NCI-H1092 treated with DMSO at 0.1 percent for 48 hours (cell line): ENCODE measurements around the gene CHD9.
"Not testable (repeated sequence)": the region's sequence is repeated elsewhere in the genome, so short reads cannot be mapped to it uniquely, and the experiment has no call there.

ENCODE experiments used
- DNase-seq: peaks from one replicate; lab custom pipeline; 2025; lab: John Stamatoyannopoulos, UW

CHD9 gene

GRCh38 chr16:53131363-53132071 is 76.7 kb downstream of the CHD9 start:
- peak; percentile 25 for DNase-seq

GRCh38 chr16:53132406-53132805 is 77.6 kb downstream of the CHD9 start:
- no peak for DNase-seq

DNA sequence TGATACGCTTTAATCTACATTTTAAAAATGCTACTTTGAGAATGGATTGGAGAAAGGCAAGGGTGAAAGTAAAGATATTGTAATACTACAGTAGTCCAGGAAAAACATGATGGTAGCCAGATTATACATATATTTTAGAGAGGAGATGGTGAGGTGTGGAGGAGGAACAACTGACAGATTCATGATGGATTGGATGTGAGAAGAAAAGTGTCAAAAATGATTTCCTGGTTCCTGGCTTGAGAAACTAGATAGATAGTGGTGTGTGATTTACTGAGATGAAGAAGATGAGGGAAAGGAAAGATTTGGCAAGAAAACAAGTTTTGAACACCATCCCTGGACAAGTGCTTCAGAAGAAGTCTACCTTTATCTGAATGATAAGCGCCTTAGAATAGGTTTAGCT is 80.5 kb downstream of the CHD9 start:
- DNase-seq = no peak

DNA sequence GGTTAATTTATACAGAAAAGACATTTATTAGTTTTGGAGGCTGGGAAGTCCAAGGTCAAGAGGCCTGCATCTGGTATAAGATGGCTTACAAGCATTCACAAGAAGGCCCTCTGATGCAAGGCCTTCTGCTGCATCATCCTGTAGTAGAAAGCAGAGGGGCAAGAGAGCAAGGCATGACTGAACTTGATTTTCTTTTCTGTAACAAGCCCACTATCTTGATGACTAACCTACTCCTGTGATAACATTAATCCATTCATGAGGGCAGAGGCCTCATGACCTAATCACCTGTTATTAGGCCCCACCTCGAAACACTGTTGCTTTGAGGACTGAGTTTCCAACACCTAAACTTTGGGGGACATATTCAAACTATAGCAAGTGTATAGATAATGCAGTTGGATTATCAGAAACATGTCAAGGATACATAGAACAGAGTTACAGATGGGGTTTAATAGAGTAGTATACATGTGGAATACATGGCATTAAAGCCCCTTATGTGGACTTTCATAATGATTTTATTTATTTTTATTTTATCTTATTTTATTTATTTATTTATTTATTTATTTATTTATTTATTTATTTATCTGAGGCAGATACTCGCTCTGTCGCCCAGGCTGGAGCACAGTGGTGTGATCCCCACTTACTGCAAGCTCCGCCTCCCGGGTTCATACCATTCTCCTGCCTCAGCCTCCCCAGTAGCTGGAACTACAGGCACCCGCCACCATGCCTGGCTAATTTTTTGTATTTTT is 88.2 kb downstream of the CHD9 start:
- no peak for DNase-seq

GRCh38 chr16:53147500-53148065 is 92.8 kb downstream of the CHD9 start:
- no peak for DNase-seq

GRCh38 chr16:53150769-53151168 is 96.0 kb downstream of the CHD9 start:
- DNase-seq = no peak

DNA sequence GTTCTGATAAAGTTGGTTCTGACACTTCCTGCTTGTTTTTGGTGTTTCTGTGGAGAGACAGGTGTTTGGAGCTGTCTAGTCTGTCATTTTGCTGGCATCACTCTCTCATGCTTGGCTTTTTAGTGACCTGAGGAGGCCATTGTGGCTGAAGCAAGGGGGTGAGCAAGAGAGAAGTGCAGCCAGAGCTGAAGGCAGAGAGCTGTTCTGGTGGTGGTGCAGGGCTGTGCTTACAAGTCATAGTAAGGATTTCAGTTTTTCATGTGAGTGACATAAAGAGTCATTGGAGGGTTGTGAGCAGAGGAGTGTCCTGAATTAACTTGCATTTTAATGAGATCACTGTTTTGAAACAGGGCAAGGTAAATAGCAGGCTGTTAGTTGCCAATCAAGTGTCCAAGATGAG is 97.5 kb downstream of the CHD9 start:
- no peak for DNase-seq

- DNase-seq = no peak
Measured at GRCh38 chr16:53153130-53153529, 98.3 kb downstream of the CHD9 start.

DNA sequence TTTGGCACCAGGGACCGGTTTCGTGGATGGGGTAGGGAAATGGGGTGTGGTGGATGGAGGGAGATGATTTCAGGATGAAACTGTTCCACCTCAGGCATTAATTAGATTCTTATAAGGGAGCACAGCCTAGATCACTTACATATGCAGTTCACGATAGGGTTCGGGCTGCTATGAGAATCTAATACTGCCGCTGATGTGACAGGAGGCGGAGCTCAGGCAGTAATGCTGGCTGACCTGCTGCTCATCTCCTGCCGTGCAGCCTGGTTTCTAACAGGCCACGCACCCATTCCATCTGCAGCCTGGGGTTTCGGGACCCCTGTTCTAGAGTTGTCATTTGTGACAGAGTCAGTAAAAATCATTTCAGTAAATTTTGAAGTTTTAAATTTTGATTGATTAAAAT is 99.7 kb downstream of the CHD9 start:
- no peak for DNase-seq

GRCh38 chr16:53156516-53156915 is 101.7 kb downstream of the CHD9 start:
- no peak for DNase-seq

GRCh38 chr16:53159781-53160436 is 105.1 kb downstream of the CHD9 start:
- peak; percentile 44 for DNase-seq

- DNase-seq = no peak
Measured at GRCh38 chr16:53166099-53166498, 111.3 kb downstream of the CHD9 start.

- no peak for DNase-seq
Measured at GRCh38 chr16:53168744-53169143, 114.0 kb downstream of the CHD9 start.

GRCh38 chr16:53172517-53172916 is 117.7 kb downstream of the CHD9 start:
- no peak for DNase-seq

- DNase-seq = no peak
Measured at GRCh38 chr16:53175118-53175517, 120.3 kb downstream of the CHD9 start.

DNA sequence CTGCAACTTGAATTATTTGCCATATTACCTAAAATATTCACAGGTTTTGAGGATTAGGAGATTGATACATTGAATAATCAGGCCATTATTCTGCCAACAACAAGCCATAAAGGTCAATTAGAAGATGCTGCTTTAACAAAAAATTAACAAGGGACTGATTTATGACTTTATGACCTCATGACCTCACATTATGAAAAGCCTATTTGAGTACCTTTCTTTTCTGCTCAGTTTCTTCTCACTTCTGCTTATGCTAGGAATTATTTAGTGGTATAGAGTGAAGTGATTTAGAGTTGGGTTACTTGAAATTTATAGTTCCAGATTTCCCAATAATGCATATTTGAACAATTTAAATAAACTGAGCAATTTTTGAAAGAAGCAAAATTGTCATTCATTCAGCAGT is 121.6 kb downstream of the CHD9 start:
- no peak for DNase-seq

DNA sequence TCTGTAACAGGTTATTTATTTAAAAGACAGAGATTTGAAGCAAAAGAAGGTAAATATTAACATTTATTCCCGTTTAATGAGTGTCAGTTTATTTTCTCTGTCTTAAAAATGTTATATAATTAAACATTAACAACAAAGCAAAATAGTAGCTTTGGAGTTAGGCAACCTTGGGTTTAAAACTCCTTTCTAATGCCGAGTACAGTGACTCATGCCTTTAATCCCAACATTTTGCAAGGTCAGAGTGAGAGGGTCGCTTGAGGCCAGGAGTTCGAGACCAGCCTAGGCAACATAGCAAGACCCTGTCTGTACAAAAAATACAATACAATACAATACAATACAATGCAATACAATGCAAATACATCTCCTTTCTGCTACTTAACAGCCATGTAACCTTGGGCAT is 128.7 kb downstream of the CHD9 start:
- DNase-seq = no peak

GRCh38 chr16:53185741-53186140 is 130.9 kb downstream of the CHD9 start:
- not testable (repeated sequence) for DNase-seq

- no peak for DNase-seq
Measured at GRCh38 chr16:53187775-53188174, 133.0 kb downstream of the CHD9 start.

- DNase-seq = no peak
Measured at GRCh38 chr16:53191413-53191812, 136.6 kb downstream of the CHD9 start.

- DNase-seq = no peak
Measured at GRCh38 chr16:53198933-53199332, 144.1 kb downstream of the CHD9 start.

- no peak for DNase-seq
Measured at GRCh38 chr16:53201900-53202299, 147.1 kb downstream of the CHD9 start.

GRCh38 chr16:53202398-53202797 is 147.6 kb downstream of the CHD9 start:
- DNase-seq = no peak
